Measurements from ENCODE around the gene TSFM. TPM values are rescaled to one million over a fixed set of nuclear protein-coding genes. Genes with fewer than 3 reads are reported as not detected.
A peak's percentile ranks its signal among the peaks of the same experiment; 100 is the strongest.

Gene TSFM
- total and polyA plus RNA-seq, 2 of the 13 experiments (the other 11 are each of a cell fraction or from before 2014, with no cell fraction given): 29.8 to 68.3 TPM

DNA sequence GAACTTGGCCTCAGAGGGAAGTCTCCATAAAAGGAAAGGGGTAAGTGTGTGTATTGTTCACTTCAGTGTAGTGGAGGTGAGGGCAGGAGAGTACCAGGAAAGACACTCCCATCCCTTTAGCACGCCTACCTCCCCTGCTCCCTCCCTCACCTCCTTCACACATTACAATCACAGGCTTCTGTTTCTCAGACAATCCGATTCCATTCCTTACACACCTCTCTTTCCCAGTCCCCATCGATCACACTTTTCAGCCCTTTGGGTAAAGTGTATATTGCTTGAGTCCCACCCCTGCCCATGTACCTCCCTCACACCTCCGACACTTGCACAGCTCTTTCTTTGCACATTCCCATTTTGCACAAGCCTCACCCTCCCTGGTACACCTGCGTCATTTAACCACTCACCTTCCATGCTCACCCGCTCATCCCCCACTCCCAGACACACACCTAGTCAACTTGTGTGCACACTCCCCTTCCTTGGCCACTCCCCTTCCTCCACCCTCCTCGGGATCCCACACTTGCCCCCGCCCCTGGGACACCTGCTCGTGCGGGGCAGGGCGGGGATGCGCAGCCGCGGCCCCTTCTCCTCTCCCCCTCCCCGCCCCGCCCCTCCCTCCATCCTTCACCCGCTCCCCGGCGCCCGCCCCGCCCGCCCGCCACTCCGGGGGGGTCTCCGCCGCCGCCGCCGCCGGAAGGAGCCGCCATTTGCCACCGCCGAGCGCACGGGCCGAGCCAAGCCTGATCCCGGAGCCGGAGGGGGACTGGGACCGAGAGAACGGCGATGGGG lies 28.0 kb upstream of the TSFM start, which contains the start of gene MARCHF9 (continued):
- TF ChIP-seq ZXDC (CRISPR knock-in tag; IDR thresholded peaks at IDR 0.05): no peak
- TF ChIP-seq ZNF431 (CRISPR knock-in tag; IDR thresholded peaks at IDR 0.05; ENCODE audit: borderline replicate concordance, low read depth): no peak
- no peak for TF ChIP-seq TEAD2 (CRISPR knock-in tag; IDR thresholded peaks at IDR 0.05)
- TF ChIP-seq TFDP1 (CRISPR knock-in tag; IDR thresholded peaks at IDR 0.05; ENCODE audit: borderline replicate concordance): peak; percentile 17; the same call in 1 of the 2 replicates
- TF ChIP-seq ZSCAN29 (CRISPR knock-in tag; conservative IDR thresholded peaks at IDR 0.05): no peak
- TF ChIP-seq ZNF564 (CRISPR knock-in tag; IDR thresholded peaks at IDR 0.05): no peak
- TF ChIP-seq PAX8 (CRISPR knock-in tag; IDR thresholded peaks at IDR 0.05; ENCODE audit: borderline replicate concordance): no peak
- TF ChIP-seq AKAP8 (CRISPR knock-in tag; IDR thresholded peaks at IDR 0.05): peak; percentile 94
- TF ChIP-seq ZNF317 (CRISPR knock-in tag; IDR thresholded peaks at IDR 0.05): no peak
- no peak for TF ChIP-seq ZNF232 (CRISPR knock-in tag; IDR thresholded peaks at IDR 0.05; ENCODE audit: borderline replicate concordance)
- TF ChIP-seq FOSL1 (CRISPR knock-in tag; IDR thresholded peaks at IDR 0.05; ENCODE audit: borderline replicate concordance): no peak
- TF ChIP-seq ZFY (CRISPR knock-in tag; IDR thresholded peaks at IDR 0.05): no peak
- TF ChIP-seq HOMEZ (CRISPR knock-in tag; IDR thresholded peaks at IDR 0.05; ENCODE audit: low read depth): no peak
- TF ChIP-seq TRIM22 (IDR thresholded peaks at IDR 0.05): no peak
- TF ChIP-seq, protein P1, sequence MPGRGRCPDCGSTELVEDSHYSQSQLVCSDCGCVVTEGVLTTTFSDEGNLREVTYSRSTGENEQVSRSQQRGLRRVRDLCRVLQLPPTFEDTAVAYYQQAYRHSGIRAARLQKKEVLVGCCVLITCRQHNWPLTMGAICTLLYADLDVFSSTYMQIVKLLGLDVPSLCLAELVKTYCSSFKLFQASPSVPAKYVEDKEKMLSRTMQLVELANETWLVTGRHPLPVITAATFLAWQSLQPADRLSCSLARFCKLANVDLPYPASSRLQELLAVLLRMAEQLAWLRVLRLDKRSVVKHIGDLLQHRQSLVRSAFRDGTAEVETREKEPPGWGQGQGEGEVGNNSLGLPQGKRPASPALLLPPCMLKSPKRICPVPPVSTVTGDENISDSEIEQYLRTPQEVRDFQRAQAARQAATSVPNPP (CRISPR knock-in tag; IDR thresholded peaks at IDR 0.05): no peak
- TF ChIP-seq AGO2 (optimal IDR thresholded peaks at IDR 0.05; ENCODE audit: low read depth, low read length): no peak
- no peak for TF ChIP-seq HNRNPL (IDR thresholded peaks at IDR 0.05; ENCODE audit: low read depth, low read length)
- TF ChIP-seq FIP1L1 (IDR thresholded peaks at IDR 0.05; ENCODE audit: borderline replicate concordance, insufficient read depth, low read depth, low read length): no peak
- TF ChIP-seq SNRNP70 (IDR thresholded peaks at IDR 0.05; ENCODE audit: low read depth, low read length): no peak
- no peak for TF ChIP-seq HNRNPUL1 (IDR thresholded peaks at IDR 0.05; ENCODE audit: low read depth, low read length)
- peak in 1 of 2 experiments; percentile 49; a peak in 1 of 4 replicates for TF ChIP-seq POLR2A (IDR thresholded peaks at IDR 0.05; ENCODE audit: insufficient read depth in 1 of 2, low read depth in 2 of 2, low read length in 2 of 2)
